HG03571 (cell line): ENCODE data around the gene FLRT2.

Experiments
- ATAC-seq: cut with Tn5 transposase; IDR thresholded peaks from one replicate; pipeline ENCODE4 v1.9.1; 2021; ENCODE audit not compliant: unreplicated experiment

FLRT2 gene

DNA sequence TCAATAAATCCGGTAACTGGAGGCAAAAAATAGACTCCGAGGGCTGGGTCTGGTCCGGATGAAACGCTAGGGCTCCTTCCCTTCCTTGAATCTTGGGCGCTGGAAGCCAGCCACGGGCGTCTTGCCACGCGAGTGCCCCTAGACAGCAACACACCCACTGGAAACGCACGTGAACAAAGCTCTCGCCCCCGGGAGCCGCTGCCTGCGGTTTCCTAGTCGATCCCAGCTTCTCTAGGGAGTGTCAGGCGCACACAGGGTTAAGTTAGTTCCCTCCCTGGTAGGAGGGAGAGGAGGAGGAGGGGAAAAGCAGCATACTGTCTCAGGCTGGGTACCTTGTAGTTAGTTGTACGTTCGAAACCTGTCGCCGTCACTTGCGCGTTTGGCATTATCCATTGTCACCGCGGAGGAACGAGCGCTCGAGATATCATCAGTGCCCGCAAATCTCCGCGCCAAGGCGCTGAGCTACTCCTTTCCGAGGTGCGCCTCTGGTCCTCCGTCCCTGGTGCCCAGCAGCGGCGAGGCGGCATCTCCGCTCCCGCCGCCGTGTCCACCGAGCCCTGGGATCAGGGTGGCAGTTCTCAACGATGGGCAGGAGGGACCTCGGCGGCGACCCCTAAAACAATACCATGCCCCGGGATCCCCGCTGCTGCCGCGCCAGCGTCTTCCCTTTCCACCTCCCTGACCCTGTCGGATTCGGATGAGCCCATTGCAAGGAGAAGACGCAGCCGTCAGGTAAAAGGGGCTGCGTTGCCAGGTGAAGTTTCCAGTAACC lies at the start of gene FLRT2:
Gene FLRT2, plus strand, starts transcription at position 342 of the 772 bp plus-strand sequence. CDS start 91,371 bp downstream, outside the sequence.
- ATAC-seq, result no peak

DNA sequence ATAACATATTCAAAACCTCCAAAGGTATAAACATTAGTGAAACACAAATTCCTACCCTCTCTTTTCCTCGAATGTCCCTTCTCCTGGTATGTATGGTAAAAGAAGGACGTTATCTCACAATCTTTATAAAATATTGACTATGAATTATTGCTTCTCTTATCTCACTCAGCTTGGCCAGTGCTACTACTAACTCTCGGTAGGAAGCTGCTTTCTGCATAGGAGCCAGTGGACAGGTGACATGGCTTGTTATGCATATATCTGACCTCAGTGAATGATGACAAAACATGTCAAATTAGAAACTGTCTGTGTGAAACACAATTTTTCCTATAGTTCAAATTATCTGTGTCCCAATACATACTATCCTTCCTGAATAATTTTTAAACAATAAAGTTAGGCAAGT lies 48.5 kb upstream of the FLRT2 start:
- ATAC-seq, result no peak

- ATAC-seq, result no peak
Observed at GRCh38 chr14:85482552-85482951, 47.4 kb upstream of the FLRT2 start.

DNA sequence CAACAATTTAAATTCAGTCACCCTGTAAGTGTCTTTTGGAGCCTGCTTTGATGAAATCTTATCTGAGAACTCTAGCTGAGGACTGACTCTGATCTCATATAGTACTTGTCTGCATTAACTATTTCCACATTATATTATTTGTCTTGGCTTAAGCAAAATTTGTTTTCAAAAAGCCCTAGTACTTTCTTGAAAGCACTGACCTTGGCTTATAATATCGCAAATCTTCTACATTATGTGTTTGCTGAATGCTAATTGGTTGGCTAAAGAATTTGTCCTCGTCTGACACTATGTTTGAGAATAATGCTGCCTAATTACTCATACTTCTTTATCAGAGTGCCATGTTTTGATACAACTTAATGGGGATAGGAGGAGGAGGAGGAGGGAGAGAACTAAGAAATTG lies 46.9 kb upstream of the FLRT2 start:
- no peak for ATAC-seq

DNA sequence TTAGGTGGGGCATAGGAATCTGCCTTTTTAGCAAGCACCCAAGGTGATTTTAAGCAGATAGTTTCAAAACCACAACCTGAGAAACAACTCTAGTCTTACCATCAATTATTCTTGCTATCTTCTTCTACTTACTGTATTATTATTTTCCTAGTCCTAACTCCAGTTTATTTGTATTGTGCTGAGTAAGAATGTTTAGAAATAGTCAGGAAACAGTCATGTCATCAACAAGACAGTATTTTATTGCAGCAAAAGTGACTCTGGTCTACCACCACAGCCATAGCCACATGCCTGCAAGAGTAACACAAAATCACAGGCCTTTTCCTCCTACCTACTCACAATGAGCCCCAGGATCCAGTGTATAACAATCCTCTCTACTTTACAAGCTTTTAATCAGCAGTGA lies 46.3 kb upstream of the FLRT2 start:
- ATAC-seq, result no peak

DNA sequence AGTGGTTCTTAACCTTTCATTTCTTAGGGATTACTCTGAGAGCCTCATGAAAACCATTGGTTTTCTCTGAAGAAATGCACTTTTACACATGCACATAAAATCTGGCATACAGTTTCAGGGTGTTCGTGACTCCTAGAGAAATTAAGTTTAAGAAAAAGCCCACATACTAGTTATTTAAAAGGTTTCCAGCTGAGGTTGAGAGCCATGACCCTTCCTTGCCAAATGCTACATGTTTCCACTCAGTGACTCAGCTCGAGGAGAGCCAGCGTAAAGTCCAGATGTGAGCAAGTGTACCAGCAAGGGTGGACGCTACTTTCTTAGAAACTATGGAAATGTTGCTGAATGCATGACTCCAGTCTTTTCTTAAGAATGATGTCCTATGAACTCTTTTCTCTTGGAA lies 42.7 kb upstream of the FLRT2 start:
- no peak for ATAC-seq

GRCh38 chr14:85501751-85502150 lies 28.2 kb upstream of the FLRT2 start:
- ATAC-seq, result no peak

GRCh38 chr14:85508863-85509262 lies 21.1 kb upstream of the FLRT2 start:
- ATAC-seq, result no peak

DNA sequence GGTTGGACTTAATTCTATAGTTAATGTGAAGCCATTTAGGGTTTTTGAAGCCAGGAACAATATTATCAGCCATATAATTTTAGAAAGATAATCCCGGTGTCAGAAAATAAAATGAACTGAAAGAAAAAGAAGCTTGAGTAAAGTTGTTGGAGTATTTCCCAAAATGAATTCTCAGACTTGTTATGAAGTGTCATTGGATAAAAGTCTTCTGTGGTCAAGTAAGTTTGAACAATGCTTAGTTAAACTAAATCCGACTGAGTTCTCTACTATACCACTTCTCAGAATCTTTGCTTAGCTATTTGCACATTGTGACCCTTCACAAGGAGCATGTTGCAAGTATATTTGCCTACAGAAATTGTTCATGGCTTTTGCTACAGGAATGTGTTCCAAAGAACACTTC lies 17.5 kb upstream of the FLRT2 start:
- no peak for ATAC-seq

GRCh38 chr14:85514487-85514886 lies 15.5 kb upstream of the FLRT2 start:
- ATAC-seq, result no peak

- ATAC-seq, result no peak
Observed at GRCh38 chr14:85516239-85517113, 13.5 kb upstream of the FLRT2 start.

- no peak for ATAC-seq
Observed at GRCh38 chr14:85517114-85517688, 12.7 kb upstream of the FLRT2 start.

- no peak for ATAC-seq
Observed at GRCh38 chr14:85519661-85520305, 10.2 kb upstream of the FLRT2 start.

GRCh38 chr14:85520581-85520980 lies 9.4 kb upstream of the FLRT2 start:
- no peak for ATAC-seq

DNA sequence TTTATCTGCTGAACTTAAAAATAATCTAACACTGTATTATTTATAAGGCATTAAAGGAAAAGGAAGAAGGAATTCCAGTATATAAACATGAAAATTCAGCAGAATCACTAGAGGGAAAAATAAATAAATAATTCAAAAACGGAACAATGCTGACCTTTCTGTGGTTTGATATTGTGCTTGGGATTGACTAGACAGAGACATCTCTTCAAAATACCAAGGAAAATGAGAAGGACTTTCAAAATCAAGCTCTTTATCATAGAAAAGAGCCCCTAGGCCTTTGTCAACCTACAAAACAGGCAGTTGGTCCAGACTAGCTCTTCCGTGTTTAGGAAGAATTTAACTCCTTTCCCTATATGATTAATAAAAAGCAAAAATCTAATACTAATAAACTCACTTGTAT lies 6.3 kb upstream of the FLRT2 start:
- ATAC-seq, result no peak

DNA sequence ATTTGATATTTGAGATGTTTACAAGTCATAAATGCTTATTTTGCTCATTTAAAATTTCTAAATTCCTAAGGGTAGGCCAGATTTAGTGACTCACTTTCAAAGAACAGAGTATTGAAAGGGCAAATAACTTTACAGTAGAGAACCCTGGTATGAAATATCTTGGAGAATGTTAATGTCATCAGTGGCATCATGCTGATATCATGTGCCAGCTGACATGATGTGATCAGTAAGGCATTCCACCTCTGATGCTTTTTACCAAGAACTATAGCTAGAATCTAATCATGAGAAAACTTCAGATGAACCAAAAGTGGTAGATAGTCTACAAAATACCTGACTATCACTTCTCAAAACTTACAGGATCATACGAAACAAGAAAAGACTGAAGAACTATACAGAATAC lies 2.9 kb upstream of the FLRT2 start:
- no peak for ATAC-seq

DNA sequence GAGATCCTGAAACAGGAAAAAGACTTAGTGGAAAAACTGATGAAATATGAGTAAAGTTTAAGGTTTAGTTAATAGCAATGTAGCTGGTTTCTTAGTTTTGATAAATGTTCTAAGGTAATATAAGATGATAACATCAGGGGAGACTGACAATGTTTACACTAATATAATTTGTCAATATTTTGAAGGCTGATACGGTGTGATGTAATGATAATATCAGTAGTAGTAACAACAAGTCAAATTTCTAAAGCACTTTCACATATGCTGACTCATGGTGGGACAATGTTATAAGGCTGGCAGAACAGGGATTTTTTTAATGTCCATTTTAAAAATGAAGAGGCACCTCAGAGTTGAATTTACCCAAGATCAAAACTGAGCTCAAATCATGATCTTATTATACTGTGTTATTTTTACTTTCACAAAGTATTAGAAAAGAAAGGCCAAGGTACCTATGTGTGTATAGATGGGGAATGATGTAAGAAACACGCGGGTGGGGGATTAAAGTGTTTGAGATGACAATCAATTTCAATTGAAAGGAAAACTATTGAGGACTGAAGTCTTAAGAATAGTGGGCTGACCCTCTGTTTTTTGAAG lies 2.4 kb upstream of the FLRT2 start:
- ATAC-seq, result no peak

GRCh38 chr14:85528080-85528896 lies 1.7 kb upstream of the FLRT2 start:
- no peak for ATAC-seq

- ATAC-seq, result no peak
Observed at GRCh38 chr14:85528897-85529631, 880 bp upstream of the FLRT2 start.
